ENCODE measurements around the gene RYR3.

DNA sequence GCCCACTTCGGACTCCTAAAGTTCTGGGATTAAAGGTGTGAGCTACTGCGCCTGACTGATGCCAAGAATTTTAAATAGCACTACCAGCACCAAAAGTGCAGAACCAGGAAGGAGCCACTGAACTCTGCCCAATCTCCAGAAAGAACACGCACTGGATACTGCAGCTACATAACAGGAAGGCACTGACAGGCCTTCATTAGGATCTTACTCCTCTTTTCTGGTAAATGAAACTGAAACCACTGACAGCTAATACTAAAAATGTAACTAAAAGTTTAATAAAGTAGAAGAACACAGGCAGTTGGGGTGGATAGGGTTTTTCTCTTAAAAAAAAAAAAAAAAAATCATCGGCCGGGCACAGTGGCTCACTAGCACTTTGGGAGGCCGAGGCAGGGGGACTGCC lies 583.4 kb downstream of the RYR3 start:
- TF ChIP-seq, protein P1, sequence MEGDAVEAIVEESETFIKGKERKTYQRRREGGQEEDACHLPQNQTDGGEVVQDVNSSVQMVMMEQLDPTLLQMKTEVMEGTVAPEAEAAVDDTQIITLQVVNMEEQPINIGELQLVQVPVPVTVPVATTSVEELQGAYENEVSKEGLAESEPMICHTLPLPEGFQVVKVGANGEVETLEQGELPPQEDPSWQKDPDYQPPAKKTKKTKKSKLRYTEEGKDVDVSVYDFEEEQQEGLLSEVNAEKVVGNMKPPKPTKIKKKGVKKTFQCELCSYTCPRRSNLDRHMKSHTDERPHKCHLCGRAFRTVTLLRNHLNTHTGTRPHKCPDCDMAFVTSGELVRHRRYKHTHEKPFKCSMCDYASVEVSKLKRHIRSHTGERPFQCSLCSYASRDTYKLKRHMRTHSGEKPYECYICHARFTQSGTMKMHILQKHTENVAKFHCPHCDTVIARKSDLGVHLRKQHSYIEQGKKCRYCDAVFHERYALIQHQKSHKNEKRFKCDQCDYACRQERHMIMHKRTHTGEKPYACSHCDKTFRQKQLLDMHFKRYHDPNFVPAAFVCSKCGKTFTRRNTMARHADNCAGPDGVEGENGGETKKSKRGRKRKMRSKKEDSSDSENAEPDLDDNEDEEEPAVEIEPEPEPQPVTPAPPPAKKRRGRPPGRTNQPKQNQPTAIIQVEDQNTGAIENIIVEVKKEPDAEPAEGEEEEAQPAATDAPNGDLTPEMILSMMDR (conservative IDR thresholded peaks at IDR 0.05 in 1 of 2, IDR thresholded peaks at IDR 0.05 in 1 of 2; ENCODE audit: extremely low read depth in 1 of 2, insufficient read depth in 1 of 2, low read depth in 1 of 2, low read length in 2 of 2), result no peak
- TF ChIP-seq EZH2 (IDR thresholded peaks at IDR 0.05; ENCODE audit: borderline replicate concordance, low read length), result no peak
